Neuronal stem cell (in vitro differentiated cells): Measurements from ENCODE around the gene ANO7.

Experiments
- DNase-seq: peaks from one replicate; pipeline ENCODE4 v3.0.0-alpha.2; 2013; ENCODE audit warnings: low spot score
- H2AFZ ChIP-seq: one replicate; pipeline ENCODE4 v1.6.1; 2013; ENCODE audit warnings: mild to moderate bottlenecking, low read length, inconsistent platforms
- H2AK5ac ChIP-seq: 2 replicates; pipeline ENCODE4 v1.6.1; 2013; ENCODE audit warnings: low read depth, mild to moderate bottlenecking, inconsistent platforms, low read length, moderate library complexity, mixed read lengths
- H2BK120ac ChIP-seq: 2 replicates; pipeline ENCODE4 v1.6.1; 2013; ENCODE audit warnings: low read depth, mild to moderate bottlenecking, inconsistent platforms, low read length, moderate library complexity, mixed read lengths
- H2BK12ac ChIP-seq: one replicate; pipeline ENCODE4 v1.6.1; 2013; ENCODE audit warnings: low read length, inconsistent platforms
- H2BK15ac ChIP-seq: 2 replicates; pipeline ENCODE4 v1.6.1; 2013; ENCODE audit warnings: mild to moderate bottlenecking, low read length, inconsistent platforms, mixed read lengths
- H2BK5ac ChIP-seq: one replicate; pipeline ENCODE4 v1.6.1; 2013; ENCODE audit warnings: inconsistent platforms, mild to moderate bottlenecking, low read length, moderate library complexity
- H3K14ac ChIP-seq: one replicate; pipeline ENCODE4 v1.6.1; 2013; ENCODE audit warnings: low read length, inconsistent platforms
- H3K18ac ChIP-seq: 2 replicates; pipeline ENCODE4 v1.6.1; 2013; ENCODE audit warnings: low read length, inconsistent platforms
- H3K23ac ChIP-seq: 2 replicates; pipeline ENCODE4 v1.6.1; 2013; ENCODE audit warnings: low read depth, mild to moderate bottlenecking, mixed read lengths, low read length, inconsistent platforms; ENCODE audit not compliant: poor library complexity
- H3K27ac ChIP-seq: replicated peaks from 3 replicates; pipeline ENCODE4 v1.5.1; 2013; ENCODE audit warnings: low read length, inconsistent platforms
- H3K27me3 ChIP-seq, 3 experiments: 2 replicates each; pipeline ENCODE4 v1.6.1; 2013; ENCODE audit warnings: low read length in 3 of 3, mild to moderate bottlenecking in 2 of 3, inconsistent platforms in 1 of 3, low read depth in 1 of 3, mixed read lengths in 1 of 3, moderate library complexity in 1 of 3; ENCODE audit not compliant: control insufficient read depth in 3 of 3, insufficient read depth in 3 of 3
- H3K36me3 ChIP-seq, 2 donors: replicated peaks in 1 of 2; 2 replicates each; pipeline ENCODE4 v1.6.1; 2013; ENCODE audit warnings: low read length in 2 of 2; ENCODE audit not compliant: control insufficient read depth in 2 of 2, insufficient read depth in 2 of 2
- H3K4ac ChIP-seq: 2 replicates; pipeline ENCODE4 v1.6.1; 2013; ENCODE audit warnings: inconsistent platforms, mild to moderate bottlenecking, low read length, moderate library complexity
- H3K4me1 ChIP-seq, 2 donors: 1 replicate in 1 of 2; 2 replicates in 1 of 2; pipeline ENCODE4 v1.6.1; 2013; ENCODE audit warnings: low read length in 2 of 2, low read depth in 1 of 2; ENCODE audit not compliant: control insufficient read depth in 2 of 2, insufficient read depth in 1 of 2
- H3K4me2 ChIP-seq: one replicate; pipeline ENCODE4 v1.6.1; 2013; ENCODE audit warnings: mild to moderate bottlenecking, low read length, inconsistent platforms; ENCODE audit not compliant: insufficient read depth, poor library complexity, severe bottlenecking
- H3K4me3 ChIP-seq, 2 donors: 2 replicates each; pipeline ENCODE4 v1.5.1; 2013; ENCODE audit warnings: low read length in 2 of 2, mild to moderate bottlenecking in 2 of 2, inconsistent platforms in 1 of 2, moderate library complexity in 1 of 2
- H3K79me1 ChIP-seq: one replicate; pipeline ENCODE4 v1.6.1; 2013; ENCODE audit warnings: low read depth, mild to moderate bottlenecking, inconsistent platforms, low read length, moderate library complexity
- H3K9ac ChIP-seq: one replicate; pipeline ENCODE4 v1.6.1; 2013; ENCODE audit warnings: mild to moderate bottlenecking, low read depth, low read length, inconsistent platforms; ENCODE audit not compliant: poor library complexity
- H3K9me3 ChIP-seq, 2 donors: replicated peaks in 1 of 2; 2 replicates each; pipeline versions ENCODE3 to v1.6.1; 2013; ENCODE audit warnings: low read length in 2 of 2, mild to moderate bottlenecking in 2 of 2, inconsistent platforms in 1 of 2, low read depth in 1 of 2, mixed read lengths in 1 of 2, moderate library complexity in 1 of 2; ENCODE audit not compliant: control insufficient read depth in 2 of 2, insufficient read depth in 1 of 2
- H4K8ac ChIP-seq: one replicate; pipeline ENCODE4 v1.6.1; 2013; ENCODE audit warnings: low read depth, mild to moderate bottlenecking, inconsistent platforms, low read length, moderate library complexity
- H4K91ac ChIP-seq: one replicate; pipeline ENCODE4 v1.6.1; 2013; ENCODE audit warnings: low read length, low read depth, mild to moderate bottlenecking, inconsistent platforms; ENCODE audit not compliant: poor library complexity
- WGBS, 2 donors: extraction: QIAGEN DNeasy Blood & Tissue Kit; methylation state at CpG; one replicate each; pipeline ENCODE4 v1.1.7; 2013; ENCODE audit warnings: missing lambda C conversion rate in 2 of 2, mixed read lengths in 1 of 2; ENCODE audit not compliant: insufficient read length in 2 of 2, insufficient replicate concordance in 1 of 2; ENCODE audit errors: extremely low coverage in 2 of 2; 5-methylcytosine and 5-hydroxymethylcytosine counted together

ANO7 gene

GRCh38 chr2:241238693-241239198, 50.3 kb downstream of the ANO7 start:
- Histone ChIP-seq H3K9ac (no peak overlapping the region), H2BK15ac (no peak overlapping the region), H4K8ac (no peak overlapping the region), H2BK12ac (no peak overlapping the region), H3K18ac (no peak overlapping the region), H3K4me3 (no peak overlapping the region), H2AK5ac (no peak overlapping the region), H3K23ac (no peak overlapping the region), H2BK120ac (no peak overlapping the region), H3K9me3 (peaks cover 0 to 3% of the 10 kb centered on the region in 2 donors), H2BK5ac (no peak overlapping the region), H3K36me3 (peaks cover 82 to 98% of the 10 kb centered on the region in 2 donors), H3K14ac (no peak overlapping the region), H3K4me1 (no peaks in the 10 kb centered on the region), H3K27me3 (no peaks in the 10 kb centered on the region), H3K79me1 (peaks cover 6% of the 10 kb centered on the region), H3K27ac (no peak overlapping the region), H2AFZ (no peak overlapping the region), H3K4me2 (no peak overlapping the region), H3K4ac (no peak overlapping the region), H4K91ac (no peak overlapping the region)
- WGBS, 2 donors = no CpG with 5 or more reads among the region's 5 CpGs
- no peak for DNase-seq

GRCh38 chr2:241239552-241240202, 51.2 kb downstream of the ANO7 start:
- H3K23ac ChIP-seq = peak overlapping the region; percentile 49
- H2AK5ac ChIP-seq = no peak overlapping the region
- peaks cover 6% of the 10 kb centered on the region for H3K79me1 ChIP-seq
- H3K18ac ChIP-seq = no peak overlapping the region
- H3K4ac ChIP-seq = no peak overlapping the region
- no peak overlapping the region for H3K27ac ChIP-seq
- H3K27me3 ChIP-seq = no peaks in the 10 kb centered on the region
- DNase-seq = no peak
- no peaks in the 10 kb centered on the region for H3K4me1 ChIP-seq
- no peak overlapping the region for H2BK12ac ChIP-seq
- no peak overlapping the region for H2BK15ac ChIP-seq
- H2AFZ ChIP-seq = no peak overlapping the region
- no peak overlapping the region for H3K9ac ChIP-seq
- no CpG with 5 or more reads among the region's 28 CpGs for WGBS, 2 donors
- H3K4me3 ChIP-seq = no peak overlapping the region
- H4K8ac ChIP-seq = no peak overlapping the region
- no peak overlapping the region for H3K14ac ChIP-seq
- H3K4me2 ChIP-seq = no peak overlapping the region
- H3K36me3 ChIP-seq = peaks cover 73 to 98% of the 10 kb centered on the region in 2 donors
- no peak overlapping the region for H4K91ac ChIP-seq
- no peak overlapping the region for H2BK5ac ChIP-seq
- peaks cover 0 to 3% of the 10 kb centered on the region in 2 donors for H3K9me3 ChIP-seq
- no peak overlapping the region for H2BK120ac ChIP-seq

- Histone ChIP-seq H3K14ac (peak overlapping the region; percentile 75), H3K9me3 (peaks cover 0 to 3% of the 10 kb centered on the region in 2 donors), H4K8ac (no peak overlapping the region), H2AK5ac (no peak overlapping the region), H2BK15ac (no peak overlapping the region), H3K18ac (no peak overlapping the region), H2BK5ac (no peak overlapping the region), H3K4me1 (no peaks in the 10 kb centered on the region), H2BK120ac (no peak overlapping the region), H3K27ac (no peak overlapping the region), H2BK12ac (no peak overlapping the region), H4K91ac (no peak overlapping the region), H3K4me2 (no peak overlapping the region), H2AFZ (no peak overlapping the region), H3K9ac (no peak overlapping the region), H3K4me3 (no peak overlapping the region), H3K36me3 (peaks cover 69 to 98% of the 10 kb centered on the region in 2 donors), H3K27me3 (no peaks in the 10 kb centered on the region), H3K4ac (no peak overlapping the region), H3K79me1 (peaks cover 6% of the 10 kb centered on the region), H3K23ac (no peak overlapping the region)
- no peak for DNase-seq
- WGBS, 2 donors = no CpG with 5 or more reads among the region's 21 CpGs
These were observed 52.0 kb downstream of the ANO7 start for GRCh38 chr2:241240320-241241004.

GRCh38 chr2:241241669-241242068, 53.2 kb downstream of the ANO7 start:
- no peak overlapping the region for H3K14ac ChIP-seq
- H3K4me2 ChIP-seq = no peak overlapping the region
- H2BK5ac ChIP-seq = no peak overlapping the region
- no peak overlapping the region for H3K18ac ChIP-seq
- H4K8ac ChIP-seq = no peak overlapping the region
- no peak overlapping the region for H4K91ac ChIP-seq
- no peak overlapping the region for H3K9ac ChIP-seq
- H3K79me1 ChIP-seq = peaks cover 2% of the 10 kb centered on the region
- H3K23ac ChIP-seq = no peak overlapping the region
- DNase-seq = no peak
- no peak overlapping the region for H3K4ac ChIP-seq
- H2AFZ ChIP-seq = no peak overlapping the region
- no peaks in the 10 kb centered on the region for H3K27me3 ChIP-seq
- H3K36me3 ChIP-seq = peaks cover 62 to 98% of the 10 kb centered on the region in 2 donors
- no peak overlapping the region for H2BK12ac ChIP-seq
- no peak overlapping the region for H3K4me3 ChIP-seq
- H2BK15ac ChIP-seq = no peak overlapping the region
- H2BK120ac ChIP-seq = no peak overlapping the region
- no peaks in the 10 kb centered on the region for H3K4me1 ChIP-seq
- peaks cover 0 to 3% of the 10 kb centered on the region in 2 donors for H3K9me3 ChIP-seq
- no peak overlapping the region for H2AK5ac ChIP-seq
- no CpG with 5 or more reads among the region's 4 CpGs for WGBS, 2 donors
- no peak overlapping the region for H3K27ac ChIP-seq
